Esophagus muscularis mucosa (tissue), 3 donors: Measurements from ENCODE around the gene LDLRAD2.

ENCODE experiments used
- POLR2A ChIP-seq: fragments of 450-650 bp; IDR thresholded peaks from one replicate; pipeline ENCODE4 v1.6.1; 2017; ENCODE audit warnings: antibody characterized with exemption, moderate library complexity, mild to moderate bottlenecking, low read depth
- POLR2AphosphoS5 ChIP-seq, 2 donors: sonication (generic); formaldehyde crosslinking; IDR thresholded peaks; one replicate each; pipeline ENCODE4 v1.6.1; 2017; ENCODE audit warnings: antibody characterized with exemption in 2 of 2
- TF ChIP-seq, protein P1 (sequence below), 3 experiments: fragments of 200-600 bp in 2 of 3; fragments of 450-650 bp in 1 of 3; sonication (generic) in 2 of 3; IDR thresholded peaks; one replicate each; pipeline ENCODE4 v1.5.1; 2017 to 2019; ENCODE audit warnings: antibody characterized with exemption in 3 of 3, mild to moderate bottlenecking in 2 of 3, moderate library complexity in 1 of 3

DNA sequence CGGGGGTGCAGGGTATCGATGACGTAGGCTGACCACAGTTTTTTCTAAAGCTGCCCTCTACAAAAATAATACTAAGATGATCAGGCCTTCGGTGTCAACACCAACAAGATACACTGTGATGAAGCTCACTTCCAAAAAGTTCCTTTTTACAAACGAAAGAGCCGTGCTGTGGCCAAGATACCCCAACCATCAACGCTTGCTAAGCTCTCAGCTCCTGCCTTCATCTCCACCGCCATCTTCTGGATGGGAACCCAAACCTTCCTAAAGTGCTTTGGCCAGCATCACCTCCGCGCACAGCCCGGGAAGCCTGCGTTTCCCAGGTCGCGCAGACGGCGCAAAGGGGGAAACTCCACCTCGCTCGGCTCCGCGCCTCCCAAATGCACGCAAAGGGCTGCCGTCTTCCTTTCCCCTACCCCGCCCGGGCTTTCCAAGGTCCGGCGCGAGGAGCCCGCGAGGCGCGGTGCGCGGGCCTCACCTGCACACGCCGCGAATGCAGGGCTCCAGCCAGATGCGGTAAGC lies 29.7 kb upstream of the LDLRAD2 start:
- TF ChIP-seq, protein P1, sequence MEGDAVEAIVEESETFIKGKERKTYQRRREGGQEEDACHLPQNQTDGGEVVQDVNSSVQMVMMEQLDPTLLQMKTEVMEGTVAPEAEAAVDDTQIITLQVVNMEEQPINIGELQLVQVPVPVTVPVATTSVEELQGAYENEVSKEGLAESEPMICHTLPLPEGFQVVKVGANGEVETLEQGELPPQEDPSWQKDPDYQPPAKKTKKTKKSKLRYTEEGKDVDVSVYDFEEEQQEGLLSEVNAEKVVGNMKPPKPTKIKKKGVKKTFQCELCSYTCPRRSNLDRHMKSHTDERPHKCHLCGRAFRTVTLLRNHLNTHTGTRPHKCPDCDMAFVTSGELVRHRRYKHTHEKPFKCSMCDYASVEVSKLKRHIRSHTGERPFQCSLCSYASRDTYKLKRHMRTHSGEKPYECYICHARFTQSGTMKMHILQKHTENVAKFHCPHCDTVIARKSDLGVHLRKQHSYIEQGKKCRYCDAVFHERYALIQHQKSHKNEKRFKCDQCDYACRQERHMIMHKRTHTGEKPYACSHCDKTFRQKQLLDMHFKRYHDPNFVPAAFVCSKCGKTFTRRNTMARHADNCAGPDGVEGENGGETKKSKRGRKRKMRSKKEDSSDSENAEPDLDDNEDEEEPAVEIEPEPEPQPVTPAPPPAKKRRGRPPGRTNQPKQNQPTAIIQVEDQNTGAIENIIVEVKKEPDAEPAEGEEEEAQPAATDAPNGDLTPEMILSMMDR (IDR thresholded peaks at IDR 0.05), result peak; percentile 6 to 27 (median 8)
- no peak for TF ChIP-seq POLR2A
- TF ChIP-seq POLR2AphosphoS5 (IDR thresholded peaks at IDR 0.05), result no peak
